ENCODE results near the gene NAV3. TPM values are rescaled to one million over a fixed set of nuclear protein-coding genes. Genes with fewer than 3 reads are reported as not detected.

The NAV3 gene
- total and polyA plus RNA-seq, 4 donors: 1.6 to 12.5 (median 5.6) TPM

- Histone ChIP-seq H3K4me1 (ENCODE audit: control insufficient read depth in 5 of 5, insufficient read depth in 5 of 5, low read length in 5 of 5) (no peaks in the 10 kb centered on the region), H3K9me3 (ENCODE audit: control insufficient read depth in 4 of 4, insufficient read depth in 3 of 4, low read length in 3 of 4) (no peaks in the 10 kb centered on the region), H3K27me3 (ENCODE audit: control insufficient read depth in 3 of 3, insufficient read depth in 3 of 3, low read length in 2 of 3) (no peaks in the 10 kb centered on the region), H3K36me3 (ENCODE audit: control insufficient read depth in 4 of 4, insufficient read depth in 4 of 4, low read length in 4 of 4) (no peaks in the 10 kb centered on the region), H3K4me3 (no peak overlapping the region), H3K9ac (ENCODE audit: insufficient read depth in 1 of 2, low read length in 2 of 2) (no peak overlapping the region), H3K27ac (ENCODE audit: low read depth in 1 of 2, low read length in 1 of 2) (no peak overlapping the region)
- ATAC-seq (ENCODE audit: insufficient read depth, low FRiP score) (no peak), DNase-seq (peak in 1 of 3 donors; percentile 9)
- no peak for TF ChIP-seq CTCF (IDR thresholded peaks at IDR 0.05; ENCODE audit: control extremely low read depth, extremely low read depth)
- 31 to 41% methylated on average over 1 of the region's 1 CpG for WGBS, 2 donors
These were observed 172.2 kb downstream of the NAV3 start for GRCh38 chr12:78002878-78003277.

- no peaks in the 10 kb centered on the region for H3K4me1 ChIP-seq (ENCODE audit: control insufficient read depth in 5 of 5, insufficient read depth in 5 of 5, low read length in 5 of 5)
- no peak for ATAC-seq (ENCODE audit: insufficient read depth, low FRiP score)
- no peaks in the 10 kb centered on the region for H3K27me3 ChIP-seq (ENCODE audit: control insufficient read depth in 3 of 3, insufficient read depth in 3 of 3, low read length in 2 of 3)
- TF ChIP-seq CTCF (IDR thresholded peaks at IDR 0.05; ENCODE audit: control extremely low read depth, extremely low read depth): no peak
- no peak overlapping the region for H3K9ac ChIP-seq (ENCODE audit: insufficient read depth in 1 of 2, low read length in 2 of 2)
- H3K36me3 ChIP-seq (ENCODE audit: control insufficient read depth in 4 of 4, insufficient read depth in 4 of 4, low read length in 4 of 4): no peaks in the 10 kb centered on the region
- WGBS, 2 donors: 37 to 63% methylated on average over 3 of the region's 3 CpGs
- H3K4me3 ChIP-seq: no peak overlapping the region
- H3K9me3 ChIP-seq (ENCODE audit: control insufficient read depth in 4 of 4, insufficient read depth in 3 of 4, low read length in 3 of 4): no peaks in the 10 kb centered on the region
- DNase-seq: no peak
- no peak overlapping the region for H3K27ac ChIP-seq (ENCODE audit: low read depth in 1 of 2, low read length in 1 of 2)
These were observed 173.8 kb downstream of the NAV3 start for GRCh38 chr12:78004249-78005093.

- TF ChIP-seq CTCF (IDR thresholded peaks at IDR 0.05; ENCODE audit: control extremely low read depth, extremely low read depth): no peak
- ATAC-seq (ENCODE audit: insufficient read depth, low FRiP score): no peak
- 91 to 97% methylated on average over 3 of the region's 3 CpGs for WGBS, 2 donors
These were observed 174.4 kb downstream of the NAV3 start for GRCh38 chr12:78005094-78005492.

More at GRCh38 chr12:78005094-78005492, 174.4 kb downstream of the NAV3 start:
- H3K9ac ChIP-seq (ENCODE audit: insufficient read depth in 1 of 2, low read length in 2 of 2): no peak overlapping the region
- H3K27me3 ChIP-seq (ENCODE audit: control insufficient read depth in 3 of 3, insufficient read depth in 3 of 3, low read length in 2 of 3): no peaks in the 10 kb centered on the region
- H3K4me3 ChIP-seq: no peak overlapping the region
- DNase-seq: no peak
- H3K9me3 ChIP-seq (ENCODE audit: control insufficient read depth in 4 of 4, insufficient read depth in 3 of 4, low read length in 3 of 4): no peaks in the 10 kb centered on the region
- H3K27ac ChIP-seq (ENCODE audit: low read depth in 1 of 2, low read length in 1 of 2): no peak overlapping the region
- no peaks in the 10 kb centered on the region for H3K36me3 ChIP-seq (ENCODE audit: control insufficient read depth in 4 of 4, insufficient read depth in 4 of 4, low read length in 4 of 4)
- no peaks in the 10 kb centered on the region for H3K4me1 ChIP-seq (ENCODE audit: control insufficient read depth in 5 of 5, insufficient read depth in 5 of 5, low read length in 5 of 5)

Measured in lung (tissue), 12 donors.